K562 (cell line): ENCODE data around the gene LPAR3. TPM values are rescaled to one million over a fixed set of nuclear protein-coding genes. Genes with fewer than 3 reads are reported as not detected.

Experiments
- ATAC-seq: fragments of 200-7000 bp; cut with Tn5 transposase; 3 replicates; pipeline ENCODE4 v1.9.1; 2020; ENCODE audit warnings: moderate library complexity
- BruUV-seq: library from RNA; stranded (reverse); fragments of 400-500 nt; replicated peaks from 2 replicates; lab custom pipeline; 2021; lab: Mats Ljungman, UMichigan
- CTCF ChIA-PET: fragments of 300-600 bp; formaldehyde crosslinking; extraction: SDS; loops from one replicate; lab custom pipeline; 2021; ENCODE audit warnings: low intra/inter-chr PET ratio; lab: Yijun Ruan, JAX
- POLR2A ChIA-PET: fragments of 300-600, 350-650 bp; sonication (Branson Sonifier 250); formaldehyde crosslinking; extraction: SDS; loops from one replicate; lab custom pipeline; 2021; ENCODE audit warnings: antibody characterized with exemption, inconsistent platforms; lab: Yijun Ruan, JAX
- DNase-seq, 4 experiments: peaks; one replicate each; pipeline versions ENCODE4 v3.0.0 to v3.0.0-alpha.2; 2011 to 2018; ENCODE audit warnings: low spot score in 3 of 4, mixed read lengths in 3 of 4; ENCODE audit errors: extremely low read depth in 1 of 4
- FAIRE-seq: peaks from 2 replicates; lab custom pipeline; 2011; peaks lifted over from hg19 to GRCh38; lab: Jason Lieb, UNC
- H2AFZ ChIP-seq: 2 replicates; pipeline ENCODE4 v1.6.0; 2011; ENCODE audit warnings: low read depth, low read length, control low read depth, inconsistent platforms
- H3K27ac ChIP-seq: fragments of 200-600 bp; 3 replicates; pipeline ENCODE4 v1.8.0; 2011; ENCODE audit warnings: low read depth, mild to moderate bottlenecking, control low read depth, inconsistent platforms, low read length, moderate library complexity, mixed read lengths; ENCODE audit errors: extremely low read depth
- H3K27me3 ChIP-seq, 2 experiments: fragments of 300-600 bp in 1 of 2; 2 replicates in 1 of 2; 3 replicates in 1 of 2; pipeline versions ENCODE4 v1.6.0 to v1.8.0; 2011; ENCODE audit warnings: inconsistent platforms in 2 of 2, low read length in 2 of 2, mild to moderate bottlenecking in 1 of 2, mixed read lengths in 1 of 2, moderate library complexity in 1 of 2; ENCODE audit not compliant: control insufficient read depth in 2 of 2, insufficient read depth in 2 of 2
- H3K36me3 ChIP-seq: fragments of 300-600 bp; 3 replicates; pipeline ENCODE4 v1.8.0; 2011; ENCODE audit warnings: mild to moderate bottlenecking, low read length, inconsistent platforms; ENCODE audit not compliant: control insufficient read depth, insufficient read depth
- H3K4me1 ChIP-seq, 2 experiments: fragments of 200-600 bp in 1 of 2; replicated peaks in 1 of 2; 2 replicates in 1 of 2; 3 replicates in 1 of 2; pipeline versions ENCODE4 v1.5.1 to v1.8.0; 2011; ENCODE audit warnings: inconsistent platforms in 2 of 2, low read length in 2 of 2, mild to moderate bottlenecking in 1 of 2, mixed read lengths in 1 of 2, moderate library complexity in 1 of 2; ENCODE audit not compliant: control insufficient read depth in 2 of 2, insufficient read depth in 2 of 2
- H3K4me2 ChIP-seq: 2 replicates; pipeline ENCODE4 v1.6.1; 2011; ENCODE audit warnings: low read length, control low read depth, inconsistent platforms, mixed read lengths; ENCODE audit not compliant: insufficient read depth
- H3K4me3 ChIP-seq: fragments of 200-600 bp; sonication (generic), shearing (Covaris generic); 2 replicates; pipeline ENCODE4 v1.5.1; 2016; ENCODE audit warnings: control low read depth, inconsistent platforms
- H3K79me2 ChIP-seq: fragments of 200-600 bp; 3 replicates; pipeline ENCODE4 v1.8.0; 2011; ENCODE audit warnings: low read length, inconsistent platforms; ENCODE audit not compliant: control insufficient read depth, insufficient read depth
- H3K9ac ChIP-seq, 2 experiments: 2 replicates each; pipeline versions ENCODE4 v1.6.0 to v1.6.1; 2011; ENCODE audit warnings: low read depth in 2 of 2, low read length in 2 of 2, control low read depth in 1 of 2, inconsistent platforms in 1 of 2, mild to moderate bottlenecking in 1 of 2, mixed read lengths in 1 of 2; ENCODE audit not compliant: insufficient read depth in 1 of 2
- H3K9me1 ChIP-seq: one replicate; pipeline ENCODE4 v1.6.0; 2011; ENCODE audit warnings: inconsistent platforms, mild to moderate bottlenecking, low read length, moderate library complexity; ENCODE audit not compliant: control insufficient read depth, insufficient read depth
- H3K9me3 ChIP-seq: replicated peaks from 2 replicates; pipeline ENCODE4 v1.5.1; 2011; ENCODE audit warnings: low read depth, low read length, inconsistent platforms; ENCODE audit not compliant: control insufficient read depth, insufficient read depth
- H4K20me1 ChIP-seq: replicated peaks from 2 replicates; pipeline ENCODE4 v1.6.1; 2011; ENCODE audit warnings: low read length, inconsistent platforms, mixed read lengths; ENCODE audit not compliant: control insufficient read depth, insufficient read depth
- ADNP ChIP-seq: fragments of 200-800 bp; sonication (Bioruptor generic); IDR thresholded peaks from 2 replicates; pipeline ENCODE4 v1.6.1; 2016; ENCODE audit warnings: missing genetic modification characterization, missing compliant biosample characterization
- E2F3 ChIP-seq: fragments of 250-450 bp; sonication (Bioruptor Pico); IDR thresholded peaks from 2 replicates; pipeline ENCODE4 v1.4.0; 2020; ENCODE audit warnings: mild to moderate bottlenecking
- ERF ChIP-seq: fragments of 450-650 bp; formaldehyde crosslinking; IDR thresholded peaks from 2 replicates; pipeline ENCODE4 v1.4.0; 2020; ENCODE audit warnings: mild to moderate bottlenecking, mixed read lengths
- GATA2 ChIP-seq: sonication (generic); formaldehyde crosslinking; IDR thresholded peaks from 2 replicates; pipeline ENCODE4 v1.4.0; 2020; ENCODE audit warnings: mild to moderate bottlenecking, missing genetic modification reagents
- JUNB ChIP-seq: fragments of 450-650 bp; formaldehyde crosslinking; conservative IDR thresholded peaks from 2 replicates; pipeline ENCODE4 v1.4.0; 2020; ENCODE audit warnings: mild to moderate bottlenecking
- L3MBTL2 ChIP-seq: fragments of 450-650 bp; IDR thresholded peaks from 2 replicates; pipeline ENCODE4 v1.6.1; 2016; ENCODE audit warnings: mild to moderate bottlenecking, moderate library complexity
- MGA ChIP-seq: fragments of 450-650 bp; IDR thresholded peaks from 2 replicates; pipeline ENCODE4 v1.6.1; 2016; ENCODE audit warnings: mild to moderate bottlenecking, moderate library complexity
- RAD51 ChIP-seq: fragments of 450-650 bp; IDR thresholded peaks from 2 replicates; pipeline ENCODE4 v1.7.1; 2016; ENCODE audit warnings: low read depth, mild to moderate bottlenecking, borderline replicate concordance
- RBBP5 ChIP-seq: fragments of 200-600 bp; sonication (generic); IDR thresholded peaks from 2 replicates; pipeline ENCODE4 v1.6.1; 2012; ENCODE audit warnings: borderline replicate concordance, mild to moderate bottlenecking, low read length, control low read depth, inconsistent platforms; ENCODE audit not compliant: insufficient read depth, poor library complexity, severe bottlenecking
- RBM25 ChIP-seq: fragments of 200-400 bp; formaldehyde crosslinking; IDR thresholded peaks from 2 replicates; pipeline ENCODE4 v1.6.1; 2018; ENCODE audit warnings: low read length, low read depth, moderate library complexity; ENCODE audit not compliant: severe bottlenecking
- RFX1 ChIP-seq: fragments of 450-650 bp; IDR thresholded peaks from 2 replicates; pipeline ENCODE4 v1.6.1; 2016; ENCODE audit warnings: mild to moderate bottlenecking, moderate library complexity
- WGBS: fragments of 100-300 bp; shearing (Covaris generic); methylation state at CpG from one replicate; pipeline ENCODE4 v1.1.6; 2016; ENCODE audit warnings: low coverage, mixed read lengths; ENCODE audit not compliant: insufficient coverage; ENCODE audit errors: missing lambda C conversion rate; 5-methylcytosine and 5-hydroxymethylcytosine counted together
- in situ Hi-C: fragments of 300-500 bp; cut with MboI; formaldehyde crosslinking; loops from 4 replicates; pipeline ENCODE4 v1.15.0; 2018; ENCODE audit warnings: inconsistent platforms, mixed read lengths
- intact Hi-C: fragments of 100-400 bp; cut with micrococcal nuclease; formaldehyde crosslinking; loops from 2 replicates; pipeline ENCODE4 v1.14.2; 2022
- polyA plus RNA-seq, 8 experiments: library from polyadenylated mRNA; depleted of rRNA in 4 of 8; stranded (reverse) in 5 of 8; unstranded in 3 of 8; fragments of >200 nt; fragmentation: Nextera tagmentation in 2 of 8; fragmentation: Illumina TruSeq in 1 of 8; extraction: Ambion mirVana in 2 of 8; extraction: Trizol in 1 of 8; gene quantifications; 2 replicates each; pipeline versions ENCODE4 v1.2.1 to v1.2.3, GENCODE V29; 2011 to 2014; ENCODE audit warnings: inconsistent platforms in 1 of 8, missing spikeins in 1 of 8
- total RNA-seq, 7 experiments: library from RNA; depleted of rRNA in 6 of 7; stranded (reverse); fragments of >200 nt in 6 of 7; fragmentation: Illumina TruSeq in 2 of 7; extraction: Trizol in 2 of 7; gene quantifications; 2 replicates each; pipeline versions ENCODE4 v1.2.1 to v1.2.3, GENCODE V29; 2011 to 2021; ENCODE audit warnings: low replicate concordance in 1 of 7

The LPAR3 gene
- total and polyA plus RNA-seq, 9 of the 15 experiments (the other 6 are each of a cell fraction or from before 2014, with no cell fraction given), result 0.11 TPM; not detected in 8

DNA sequence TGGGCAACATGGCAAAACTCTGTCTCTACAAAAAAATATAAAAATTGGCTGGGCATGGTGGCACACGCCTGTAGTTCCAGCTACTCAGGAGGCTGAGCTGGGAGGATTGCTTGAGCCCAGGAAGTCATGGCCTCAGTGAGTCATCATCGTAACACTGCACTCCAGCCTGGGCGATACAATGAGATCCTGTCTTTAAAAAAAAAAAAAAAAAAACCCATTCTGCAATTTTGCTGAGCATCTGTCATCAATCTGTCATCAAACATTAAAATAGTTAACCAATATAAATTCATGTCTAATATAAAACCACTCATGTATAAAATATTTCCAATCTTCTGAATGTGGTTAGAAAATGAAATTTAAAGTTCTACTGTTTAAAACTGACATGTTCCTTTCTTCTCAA lies 56.9 kb downstream of the LPAR3 start (continued):
- no peak for TF ChIP-seq GATA2 (CRISPR knock-in tag)

DNA sequence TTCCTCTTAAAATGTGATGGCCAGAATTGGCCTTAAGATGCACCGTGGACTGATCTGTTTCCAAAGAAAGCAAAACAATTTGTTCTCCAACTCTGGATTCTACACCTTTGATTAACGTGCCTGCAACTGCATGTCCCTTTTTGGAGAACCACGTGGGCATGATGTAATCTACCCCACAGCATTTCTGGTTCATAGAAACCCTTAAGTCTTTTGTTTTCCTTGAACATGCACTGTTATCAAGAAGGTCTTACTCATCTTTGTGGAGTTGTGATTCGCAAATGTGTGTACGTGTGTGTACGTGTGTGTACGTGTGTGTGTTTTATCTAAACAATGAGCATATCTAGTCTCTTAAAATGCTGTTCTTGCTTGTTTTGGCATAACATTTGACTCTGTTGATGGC lies 57.8 kb downstream of the LPAR3 start:
- Histone ChIP-seq H2AFZ (no peak overlapping the region), H3K4me1 (no peaks in the 10 kb centered on the region), H3K4me2 (no peak overlapping the region), H3K27me3 (no peaks in the 10 kb centered on the region; a peak in 1 of 5 replicates), H3K27ac (no peak overlapping the region), H4K20me1 (no peaks in the 10 kb centered on the region), H3K9ac (no peak overlapping the region), H3K9me1 (no peaks in the 10 kb centered on the region), H3K36me3 (no peaks in the 10 kb centered on the region), H3K9me3 (no peaks in the 10 kb centered on the region), H3K4me3 (no peak overlapping the region), H3K79me2 (no peaks in the 10 kb centered on the region)
- intact Hi-C loops (no loop called here), in situ Hi-C loops (no loop called here)
- FAIRE-seq, result peak; percentile 11
- 2% methylated on average over 7 of the region's 7 CpGs for WGBS
- CTCF ChIA-PET, result no interaction called here
- ATAC-seq, result no peak
- POLR2A ChIA-PET, result interaction anchor here (0.8 kb wide), 1 partner anchor 68 kb away, joined by 3 read pairs; no protein-coding TSS in a partner anchor
- DNase-seq, result no peak
- no TSS peak for BruUV-seq
- TF ChIP-seq ERF (CRISPR knock-in tag) (no peak), JUNB (0 out of 2 replicates have a peak, but pooled peaks have one; percentile 13), RFX1 (no peak), ADNP (tag) (no peak), E2F3 (no peak), RBBP5 (no peak), L3MBTL2 (peak; percentile 72), MGA (peak; percentile 46), RAD51 (0 out of 2 replicates have a peak, but pooled peaks have one; percentile 21), RBM25 (no peak)
